IMR-90 (cell line): Measurements from ENCODE around the gene TEX261. TPM values are rescaled to one million over a fixed set of nuclear protein-coding genes. Genes with fewer than 3 reads are reported as not detected.

Source experiments
- ATAC-seq: fragments of 200-7000 bp; cut with Tn5 transposase; 2 replicates; pipeline ENCODE4 v1.9.1; 2020; ENCODE audit warnings: low read depth, mild to moderate bottlenecking, moderate library complexity
- BruUV-seq: library from RNA; stranded (reverse); fragments of 400-500 nt; replicated peaks from 2 replicates; lab custom pipeline; 2021; lab: Mats Ljungman, UMichigan
- CTCF ChIA-PET: fragments of 300-600 bp; formaldehyde crosslinking; extraction: SDS; loops from one replicate; lab custom pipeline; 2021; ENCODE audit warnings: antibody characterized with exemption; lab: Yijun Ruan, JAX
- POLR2A ChIA-PET: fragments of 300-600 bp; sonication (Branson Sonifier 250); formaldehyde crosslinking; loops from one replicate; lab custom pipeline; 2022; ENCODE audit warnings: antibody characterized with exemption; ENCODE audit not compliant: unreplicated experiment; lab: Charles Lee
- DNase-seq: peaks from one replicate; pipeline ENCODE4 v3.0.0; 2013
- H2AFZ ChIP-seq: replicated peaks from 2 replicates; pipeline ENCODE3; 2013; ENCODE audit warnings: low read length, mild to moderate bottlenecking; ENCODE audit not compliant: poor library complexity
- H2AK5ac ChIP-seq: 2 replicates; pipeline ENCODE4 v1.6.1; 2013; ENCODE audit warnings: low read depth, low read length, inconsistent platforms
- H2AK9ac ChIP-seq: replicated peaks from 2 replicates; pipeline ENCODE3; 2013; ENCODE audit warnings: mild to moderate bottlenecking, low read depth, low read length, moderate library complexity; ENCODE audit not compliant: poor library complexity
- H2BK120ac ChIP-seq: 2 replicates; pipeline ENCODE4 v1.6.1; 2013; ENCODE audit warnings: low read depth, low read length, inconsistent platforms
- H2BK15ac ChIP-seq: 3 replicates; pipeline ENCODE4 v1.6.1; 2013; ENCODE audit warnings: low read depth, low read length, inconsistent platforms
- H2BK20ac ChIP-seq: 2 replicates; pipeline ENCODE4 v1.6.1; 2013; ENCODE audit warnings: low read depth, mild to moderate bottlenecking, inconsistent platforms, low read length, moderate library complexity
- H2BK5ac ChIP-seq: 2 replicates; pipeline ENCODE4 v1.6.1; 2013; ENCODE audit warnings: mild to moderate bottlenecking, low read depth, low read length, inconsistent platforms; ENCODE audit not compliant: poor library complexity, severe bottlenecking
- H3K14ac ChIP-seq: replicated peaks from 2 replicates; pipeline ENCODE4 v1.6.1; 2013; ENCODE audit warnings: low read depth, low read length, inconsistent platforms
- H3K18ac ChIP-seq: 2 replicates; pipeline ENCODE4 v1.6.1; 2013; ENCODE audit warnings: low read depth, low read length, control low read depth
- H3K23ac ChIP-seq: 2 replicates; pipeline ENCODE4 v1.6.1; 2013; ENCODE audit warnings: low read depth, low read length, inconsistent platforms
- H3K27ac ChIP-seq: 2 replicates; pipeline ENCODE4 v1.5.1; 2013; ENCODE audit warnings: mild to moderate bottlenecking, control low read depth, low read length; ENCODE audit not compliant: insufficient read depth
- H3K27me3 ChIP-seq: 2 replicates; pipeline ENCODE4 v1.6.1; 2013; ENCODE audit warnings: low read length; ENCODE audit not compliant: control insufficient read depth, insufficient read depth
- H3K36me3 ChIP-seq: 2 replicates; pipeline ENCODE4 v1.6.1; 2013; ENCODE audit warnings: low read length, mixed read lengths; ENCODE audit not compliant: control insufficient read depth, insufficient read depth
- H3K4ac ChIP-seq: 2 replicates; pipeline ENCODE4 v1.6.1; 2013; ENCODE audit warnings: low read depth, low read length, inconsistent platforms
- H3K4me1 ChIP-seq: 2 replicates; pipeline ENCODE4 v1.6.1; 2013; ENCODE audit warnings: low read length, mixed read lengths; ENCODE audit not compliant: control insufficient read depth, insufficient read depth
- H3K4me2 ChIP-seq: 2 replicates; pipeline ENCODE4 v1.6.1; 2013; ENCODE audit warnings: low read depth, mild to moderate bottlenecking, control low read depth, low read length, moderate library complexity
- H3K4me3 ChIP-seq: 2 replicates; pipeline ENCODE4 v1.5.1; 2013; ENCODE audit warnings: low read depth, mild to moderate bottlenecking, control low read depth, low read length, moderate library complexity; ENCODE audit not compliant: insufficient read depth
- H3K56ac ChIP-seq: 2 replicates; pipeline ENCODE4 v1.6.1; 2013; ENCODE audit warnings: low read length, inconsistent platforms; ENCODE audit not compliant: insufficient read depth; ENCODE audit errors: extremely low read depth
- H3K79me1 ChIP-seq, 2 experiments: 2 replicates each; pipeline ENCODE4 v1.6.1; 2013; ENCODE audit warnings: low read length in 2 of 2, inconsistent platforms in 1 of 2, low read depth in 1 of 2
- H3K9ac ChIP-seq: 2 replicates; pipeline ENCODE4 v1.6.1; 2013; ENCODE audit warnings: low read depth, low read length, control low read depth
- H3K9me1 ChIP-seq: 2 replicates; pipeline ENCODE4 v1.6.1; 2013; ENCODE audit warnings: low read length, inconsistent platforms; ENCODE audit not compliant: insufficient read depth
- H3K9me3 ChIP-seq: 2 replicates; pipeline ENCODE4 v1.6.1; 2013; ENCODE audit warnings: low read length; ENCODE audit not compliant: control insufficient read depth, insufficient read depth
- H4K20me1 ChIP-seq: 2 replicates; pipeline ENCODE4 v1.6.1; 2013; ENCODE audit warnings: low read length, inconsistent platforms; ENCODE audit not compliant: insufficient read depth
- H4K5ac ChIP-seq: 2 replicates; pipeline ENCODE4 v1.6.1; 2013; ENCODE audit warnings: mild to moderate bottlenecking, low read depth, low read length, control low read depth
- H4K8ac ChIP-seq, 2 experiments: 2 replicates each; pipeline ENCODE4 v1.6.1; 2013; ENCODE audit warnings: low read depth in 2 of 2, low read length in 2 of 2, control low read depth in 1 of 2, inconsistent platforms in 1 of 2
- H4K91ac ChIP-seq: 2 replicates; pipeline ENCODE4 v1.6.1; 2013; ENCODE audit warnings: low read depth, low read length, inconsistent platforms; ENCODE audit not compliant: insufficient read depth
- BHLHE40 ChIP-seq: fragments of 150-350 bp; IDR thresholded peaks from 2 replicates; pipeline ENCODE4 v1.6.1; 2016; ENCODE audit warnings: mild to moderate bottlenecking, low read depth, low read length
- CEBPB ChIP-seq: IDR thresholded peaks from 2 replicates; pipeline ENCODE4 v1.6.1; 2012; ENCODE audit warnings: low read depth, low read length, improper control_type of control experiment
- CHD1 ChIP-seq: IDR thresholded peaks from 2 replicates; pipeline ENCODE4 v1.6.1; 2012; ENCODE audit warnings: low read depth, low read length, improper control_type of control experiment
- ELK1 ChIP-seq: fragments of 150-350 bp; IDR thresholded peaks from 2 replicates; pipeline ENCODE4 v1.6.1; 2016; ENCODE audit warnings: low read depth, mild to moderate bottlenecking, low read length, moderate library complexity, borderline replicate concordance
- FOS ChIP-seq: fragments of 150-350 bp; IDR thresholded peaks from 2 replicates; pipeline ENCODE4 v1.6.1; 2016; ENCODE audit warnings: low read depth, low read length
- MAFK ChIP-seq: IDR thresholded peaks from 2 replicates; pipeline ENCODE4 v1.6.1; 2012; ENCODE audit warnings: low read depth, low read length, improper control_type of control experiment
- MAZ ChIP-seq: IDR thresholded peaks from 2 replicates; pipeline ENCODE4 v1.6.1; 2012; ENCODE audit warnings: low read depth, mild to moderate bottlenecking, low read length, improper control_type of control experiment, moderate library complexity, borderline replicate concordance
- MXI1 ChIP-seq: IDR thresholded peaks from 2 replicates; pipeline ENCODE4 v1.6.1; 2012; ENCODE audit warnings: low read depth, mild to moderate bottlenecking, low read length, moderate library complexity, borderline replicate concordance
- NFE2L2 ChIP-seq: fragments of 150-350 bp; IDR thresholded peaks from 2 replicates; pipeline ENCODE4 v1.6.1; 2016; ENCODE audit warnings: low read depth, mild to moderate bottlenecking, low read length
- POLR2A ChIP-seq: IDR thresholded peaks from 2 replicates; pipeline ENCODE4 v1.6.1; 2012; ENCODE audit warnings: mild to moderate bottlenecking, low read depth, low read length
- RAD21 ChIP-seq: IDR thresholded peaks from 2 replicates; pipeline ENCODE4 v1.6.1; 2012; ENCODE audit warnings: low read length, improper control_type of control experiment
- RCOR1 ChIP-seq: IDR thresholded peaks from 2 replicates; pipeline ENCODE4 v1.6.1; 2012; ENCODE audit warnings: mild to moderate bottlenecking, low read length, improper control_type of control experiment; ENCODE audit not compliant: insufficient replicate concordance
- RFX5 ChIP-seq: IDR thresholded peaks from 2 replicates; pipeline ENCODE4 v1.8.0; 2012; ENCODE audit warnings: low read depth, mild to moderate bottlenecking, low read length, moderate library complexity
- SMC3 ChIP-seq: fragments of 150-350 bp; IDR thresholded peaks from 2 replicates; pipeline ENCODE4 v1.6.1; 2016; ENCODE audit warnings: low read depth, mild to moderate bottlenecking, antibody characterized with exemption, low read length, moderate library complexity
- USF2 ChIP-seq: fragments of 150-350 bp; IDR thresholded peaks from 2 replicates; pipeline ENCODE4 v1.6.1; 2017; ENCODE audit warnings: mild to moderate bottlenecking, antibody characterized with exemption, low read length, low read depth
- WGBS, 2 experiments: methylation state at CpG; one replicate each; pipeline versions ENCODE4 v1.1.5 to v1.1.7; 2013; ENCODE audit warnings: missing lambda C conversion rate in 2 of 2; ENCODE audit not compliant: insufficient read length in 1 of 2; ENCODE audit errors: extremely low coverage in 2 of 2; 5-methylcytosine and 5-hydroxymethylcytosine counted together
- dilution Hi-C: fragments of 300-500 bp; cut with HindIII; formaldehyde crosslinking; loops from one replicate; pipeline ENCODE4 v1.14.3; 2018; ENCODE audit warnings: low sequenced_read_pairs; ENCODE audit not compliant: unreplicated experiment
- in situ Hi-C: fragments of 300-500 bp; cut with MboI; formaldehyde crosslinking; loops from 3 replicates; pipeline ENCODE4 v1.14.3; 2019; ENCODE audit warnings: low sequenced_read_pairs, inconsistent platforms, mixed read lengths
- intact Hi-C: fragments of 100-400 bp; cut with micrococcal nuclease; formaldehyde crosslinking; loops from 2 replicates; pipeline ENCODE4 v1.10.0; 2022
- polyA plus RNA-seq, 3 experiments: library from polyadenylated mRNA; depleted of rRNA; stranded (reverse); fragments of >200 nt; gene quantifications; 2 replicates each; pipeline ENCODE4 v1.2.3, GENCODE V29; 2012; ENCODE audit warnings: low replicate concordance in 1 of 3
- total RNA-seq: library from RNA; depleted of rRNA; stranded (reverse); fragments of >200 nt; gene quantifications from 2 replicates; pipeline ENCODE4 v1.2.3, GENCODE V29; 2012
- TF ChIP-seq, protein P1 (sequence below): conservative IDR thresholded peaks from 2 replicates; pipeline ENCODE4 v1.5.1; 2012; ENCODE audit warnings: mild to moderate bottlenecking, low read depth, low read length, improper control_type of control experiment

The TEX261 gene
- total and polyA plus RNA-seq, 2 of the 4 experiments (the other 2 are of a cell fraction): 26.3 to 69.8 TPM

GRCh38 chr2:70943205-70943871 is 51.3 kb downstream of the TEX261 start:
- Histone ChIP-seq H2AK9ac (no peak overlapping the region), H3K27ac (no peak overlapping the region), H2BK120ac (no peak overlapping the region), H2BK15ac (no peak overlapping the region), H3K14ac (no peak overlapping the region), H3K4me2 (no peak overlapping the region), H3K56ac (no peak overlapping the region), H3K79me1 (0 out of 4 replicates have a peak, but pooled peaks cover 0 to 4% of the 10 kb centered on the region in 2 experiments), H2BK5ac (no peak overlapping the region), H3K4me1 (peaks cover 4% of the 10 kb centered on the region), H3K9ac (no peak overlapping the region), H3K9me3 (no peaks in the 10 kb centered on the region), H2AK5ac (no peak overlapping the region), H3K36me3 (no peaks in the 10 kb centered on the region), H2AFZ (no peak overlapping the region), H3K4me3 (no peak overlapping the region), H3K18ac (no peak overlapping the region), H4K8ac (no peak overlapping the region), H3K4ac (no peak overlapping the region), H2BK20ac (no peak overlapping the region), H4K5ac (no peak overlapping the region), H3K27me3 (no peaks in the 10 kb centered on the region; the same call in 1 of the 2 replicates), H4K91ac (no peak overlapping the region), H3K23ac (no peak overlapping the region), H3K9me1 (peaks cover 5% of the 10 kb centered on the region; the same call in 1 of the 2 replicates), H4K20me1 (no peaks in the 10 kb centered on the region; the same call in 1 of the 2 replicates)
- DNase-seq (no peak), ATAC-seq (no peak)
- ChIA-PET POLR2A (no interaction called here), CTCF (no interaction called here)
- TF ChIP-seq SMC3 (no peak), MAFK (no peak), ELK1 (no peak), MAZ (no peak), RFX5 (no peak), BHLHE40 (no peak), POLR2A (no peak), FOS (no peak), RCOR1 (no peak), CEBPB (no peak), MXI1 (no peak), NFE2L2 (no peak), RAD21 (no peak), CHD1 (no peak), USF2 (no peak)
- TF ChIP-seq, protein P1, sequence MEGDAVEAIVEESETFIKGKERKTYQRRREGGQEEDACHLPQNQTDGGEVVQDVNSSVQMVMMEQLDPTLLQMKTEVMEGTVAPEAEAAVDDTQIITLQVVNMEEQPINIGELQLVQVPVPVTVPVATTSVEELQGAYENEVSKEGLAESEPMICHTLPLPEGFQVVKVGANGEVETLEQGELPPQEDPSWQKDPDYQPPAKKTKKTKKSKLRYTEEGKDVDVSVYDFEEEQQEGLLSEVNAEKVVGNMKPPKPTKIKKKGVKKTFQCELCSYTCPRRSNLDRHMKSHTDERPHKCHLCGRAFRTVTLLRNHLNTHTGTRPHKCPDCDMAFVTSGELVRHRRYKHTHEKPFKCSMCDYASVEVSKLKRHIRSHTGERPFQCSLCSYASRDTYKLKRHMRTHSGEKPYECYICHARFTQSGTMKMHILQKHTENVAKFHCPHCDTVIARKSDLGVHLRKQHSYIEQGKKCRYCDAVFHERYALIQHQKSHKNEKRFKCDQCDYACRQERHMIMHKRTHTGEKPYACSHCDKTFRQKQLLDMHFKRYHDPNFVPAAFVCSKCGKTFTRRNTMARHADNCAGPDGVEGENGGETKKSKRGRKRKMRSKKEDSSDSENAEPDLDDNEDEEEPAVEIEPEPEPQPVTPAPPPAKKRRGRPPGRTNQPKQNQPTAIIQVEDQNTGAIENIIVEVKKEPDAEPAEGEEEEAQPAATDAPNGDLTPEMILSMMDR: no peak
- intact Hi-C loops (no loop called here), in situ Hi-C loops (no loop called here), dilution Hi-C loops (no loop called here)
- no TSS peak for BruUV-seq
- no CpG with 5 or more reads among the region's 11 CpGs for WGBS, 2 experiments
